T-helper 2 cell treated with Interferon-gamma antibody and Interleukin-4, amounts not matched to agents 100 ng/mL and 5 ng/mL, for 36 hours (primary cell): ENCODE data around the gene CT45A8. TPM values are rescaled to one million over a fixed set of nuclear protein-coding genes. Genes with fewer than 3 reads are reported as not detected.
"Not testable (repeated sequence)": the region's sequence is repeated elsewhere in the genome, so short reads cannot be mapped to it uniquely, and the experiment has no call there.

Experiments used
- intact Hi-C: fragments of 100-400 bp; cut with micrococcal nuclease; formaldehyde crosslinking; loops from one replicate; pipeline ENCODE4 v1.15.1; 2023
- total RNA-seq: library from RNA; stranded (reverse); gene quantifications from 2 replicates; pipeline ENCODE4 v1.2.3, GENCODE V29; 2022

The CT45A8 gene
- not detected in 2 replicates for total RNA-seq

GRCh38 chrX:135854438-135854837 is at the start of gene CT45A8:
Gene CT45A8 (minus strand): TSS chrX:135854538. CDS start chrX:135850783, 3,755 bp downstream.
- intact Hi-C loops = not testable (repeated sequence)

- intact Hi-C loops = no loop called here
Measured at GRCh38 chrX:135893294-135893817, 39.0 kb upstream of the CT45A8 start, which contains the start of the genes CT45A10 and SAGE1. Gene CT45A10 (minus strand): TSS chrX:135893444. CDS start chrX:135885344, 8,100 bp downstream. Gene SAGE1 (plus strand): TSS chrX:135893716. CDS start chrX:135896243, 2,527 bp downstream.

GRCh38 chrX:135892781-135893180 is 38.4 kb upstream of the CT45A8 start:
- intact Hi-C loops = no loop called here

- intact Hi-C loops = no loop called here
Measured at GRCh38 chrX:135890087-135890585, 35.8 kb upstream of the CT45A8 start.

- intact Hi-C loops = not testable (repeated sequence)
Measured at GRCh38 chrX:135888976-135889375, 34.6 kb upstream of the CT45A8 start.

- intact Hi-C loops = not testable (repeated sequence)
Measured at GRCh38 chrX:135888230-135888629, 33.9 kb upstream of the CT45A8 start.

- intact Hi-C loops = not testable (repeated sequence)
Measured at GRCh38 chrX:135882741-135883140, 28.4 kb upstream of the CT45A8 start.

- intact Hi-C loops = not testable (repeated sequence)
Measured at GRCh38 chrX:135871712-135872111, 17.4 kb upstream of the CT45A8 start, which contains the start of gene CT45A9. Gene CT45A9 (minus strand): TSS chrX:135871812. CDS start chrX:135868061, 3,751 bp downstream.

GRCh38 chrX:135837180-135837579 is 17.2 kb downstream of the CT45A8 start, which contains the start of gene CT45A7:
Gene CT45A7 (minus strand): TSS chrX:135837280. CDS start chrX:135833533, 3,747 bp downstream.
- intact Hi-C loops = not testable (repeated sequence)

GRCh38 chrX:135819912-135820311 is 34.4 kb downstream of the CT45A8 start, which contains the start of gene CT45A2:
Gene CT45A2 (minus strand): TSS chrX:135820012. CDS start chrX:135816265, 3,747 bp downstream.
- intact Hi-C loops = not testable (repeated sequence)

- intact Hi-C loops = not testable (repeated sequence)
Measured at GRCh38 chrX:135802687-135803086, 51.7 kb downstream of the CT45A8 start, which contains the start of gene CT45A6. Gene CT45A6 (minus strand): TSS chrX:135802787. CDS start chrX:135798993, 3,794 bp downstream.

Other genes with a start within 250 kb of the CT45A8 start
- gene CT45A1, start 140.9 kb downstream of the CT45A8 start, total RNA-seq = not detected in 2 replicates
- gene CT45A3, start 86.3 kb downstream of the CT45A8 start, total RNA-seq = not detected in 2 replicates
- 0.23 TPM in 1 of 2 replicates, not detected in the other for gene CT45A5, start 69.0 kb downstream of the CT45A8 start, total RNA-seq
- not detected in 2 replicates for gene CT45A6, start 51.8 kb downstream of the CT45A8 start, total RNA-seq
- not detected in 2 replicates for gene CT45A2, start 34.5 kb downstream of the CT45A8 start, total RNA-seq
- gene CT45A7, start 17.3 kb downstream of the CT45A8 start, total RNA-seq = not detected in 2 replicates
- not detected in 2 replicates for gene CT45A9, start 17.3 kb upstream of the CT45A8 start, total RNA-seq
- gene CT45A10, start 38.9 kb upstream of the CT45A8 start, total RNA-seq = not detected in 2 replicates
- gene SAGE1, start 39.2 kb upstream of the CT45A8 start, total RNA-seq = not detected in 2 replicates
- gene MMGT1, start 119.5 kb upstream of the CT45A8 start, total RNA-seq = 19.6 and 20.3 TPM in 2 replicates
- 15.2 and 18.5 TPM in 2 replicates for gene SLC9A6, start 130.9 kb upstream of the CT45A8 start, total RNA-seq